Esophagus squamous epithelium (tissue), 5 donors: Measurements from ENCODE around the gene ANKS1B. TPM values are rescaled to one million over a fixed set of nuclear protein-coding genes. Genes with fewer than 3 reads are reported as not detected.

Source experiments
- DNase-seq: peaks from one replicate; lab custom pipeline; 2025; lab: John Stamatoyannopoulos, UW
- H3K27ac ChIP-seq, 4 donors: fragments of 200-600 bp; sonication (generic); one replicate each; pipeline ENCODE4 v1.5.1; 2016 to 2019; ENCODE audit warnings: mild to moderate bottlenecking in 1 of 4
- H3K27me3 ChIP-seq, 4 donors: fragments of 200-600 bp; sonication (generic); 1 replicate in 3 of 4; 2 replicates in 1 of 4; pipeline versions ENCODE4 v1.5.1 to v1.6.0; 2017 to 2021; ENCODE audit warnings: antibody characterized with exemption in 1 of 4
- H3K36me3 ChIP-seq, 3 donors: fragments of 200-600 bp; sonication (generic); one replicate each; pipeline ENCODE4 v1.5.1; 2016 to 2019
- H3K4me1 ChIP-seq, 3 donors: fragments of 200-600 bp; sonication (generic); one replicate each; pipeline ENCODE4 v1.5.1; 2017 to 2019
- H3K4me3 ChIP-seq, 4 donors: fragments of 200-600 bp; sonication (generic); 1 replicate in 3 of 4; 2 replicates in 1 of 4; pipeline ENCODE4 v1.5.1; 2016 to 2019; ENCODE audit warnings: mild to moderate bottlenecking in 2 of 4, moderate library complexity in 1 of 4
- H3K9me3 ChIP-seq, 3 donors: fragments of 200-600 bp; sonication (generic); one replicate each; pipeline ENCODE4 v1.5.1; 2016 to 2019
- POLR2A ChIP-seq, 4 donors: fragments of 450-650 bp; IDR thresholded peaks; one replicate each; pipeline ENCODE4 v1.6.1; 2017; ENCODE audit warnings: antibody characterized with exemption in 4 of 4, mild to moderate bottlenecking in 4 of 4, moderate library complexity in 3 of 4
- WGBS, 2 donors: methylation state at CpG; one replicate each; pipeline ENCODE4 v1.1.5; 2018; 5-methylcytosine and 5-hydroxymethylcytosine counted together
- intact Hi-C: fragments of 100-400 bp; cut with DNase I; formaldehyde crosslinking; loops from one replicate; pipeline ENCODE4 v1.15.0; 2022
- total RNA-seq, 4 donors: library from RNA; depleted of rRNA; stranded (reverse); fragments of >200 nt; gene quantifications; one replicate each; pipeline ENCODE4 v1.1.0, GENCODE V29; 2016
- TF ChIP-seq, protein P1 (sequence below), 6 experiments: fragments of 450-650 bp in 4 of 6; fragments of 200-600 bp in 2 of 6; sonication (generic) in 2 of 6; IDR thresholded peaks; one replicate each; pipeline ENCODE4 v1.5.1; 2016 to 2019; ENCODE audit warnings: antibody characterized with exemption in 6 of 6, mild to moderate bottlenecking in 4 of 6, moderate library complexity in 4 of 6
- donor health status: DM: yes; HTN: yes; CAD: no.

ANKS1B gene
- total RNA-seq, 4 donors from 2014 or later, result 1.6 to 15.8 (median 8.1) TPM

DNA sequence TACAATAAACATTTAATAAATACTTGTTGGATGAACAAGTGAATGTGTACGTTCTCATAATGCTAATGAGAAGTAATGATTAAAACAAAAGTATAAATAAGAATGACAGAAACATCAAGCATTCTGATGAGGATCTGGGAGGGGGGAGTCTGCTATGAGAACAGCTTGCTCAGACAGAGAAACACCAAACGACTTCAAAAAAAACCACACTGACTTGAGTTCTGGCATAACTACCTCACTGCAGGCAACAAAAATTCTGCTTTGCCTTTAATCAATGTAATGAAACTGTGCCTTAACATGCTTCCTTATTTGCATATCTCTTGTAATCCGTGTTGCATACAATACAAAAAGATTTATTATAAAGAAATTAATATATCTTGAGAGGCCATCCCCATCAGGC is 632.5 kb downstream of the ANKS1B start:
- Histone ChIP-seq H3K36me3 (no peaks in the 10 kb centered on the region), H3K4me3 (no peak overlapping the region), H3K27ac (no peak overlapping the region), H3K4me1 (no peaks in the 10 kb centered on the region), H3K9me3 (no peaks in the 10 kb centered on the region), H3K27me3 (no peaks in the 10 kb centered on the region)
- intact Hi-C loops, result no loop called here
- 10 to 27% methylated on average over 3 of the region's 3 CpGs for WGBS, 2 donors
- TF ChIP-seq, protein P1, sequence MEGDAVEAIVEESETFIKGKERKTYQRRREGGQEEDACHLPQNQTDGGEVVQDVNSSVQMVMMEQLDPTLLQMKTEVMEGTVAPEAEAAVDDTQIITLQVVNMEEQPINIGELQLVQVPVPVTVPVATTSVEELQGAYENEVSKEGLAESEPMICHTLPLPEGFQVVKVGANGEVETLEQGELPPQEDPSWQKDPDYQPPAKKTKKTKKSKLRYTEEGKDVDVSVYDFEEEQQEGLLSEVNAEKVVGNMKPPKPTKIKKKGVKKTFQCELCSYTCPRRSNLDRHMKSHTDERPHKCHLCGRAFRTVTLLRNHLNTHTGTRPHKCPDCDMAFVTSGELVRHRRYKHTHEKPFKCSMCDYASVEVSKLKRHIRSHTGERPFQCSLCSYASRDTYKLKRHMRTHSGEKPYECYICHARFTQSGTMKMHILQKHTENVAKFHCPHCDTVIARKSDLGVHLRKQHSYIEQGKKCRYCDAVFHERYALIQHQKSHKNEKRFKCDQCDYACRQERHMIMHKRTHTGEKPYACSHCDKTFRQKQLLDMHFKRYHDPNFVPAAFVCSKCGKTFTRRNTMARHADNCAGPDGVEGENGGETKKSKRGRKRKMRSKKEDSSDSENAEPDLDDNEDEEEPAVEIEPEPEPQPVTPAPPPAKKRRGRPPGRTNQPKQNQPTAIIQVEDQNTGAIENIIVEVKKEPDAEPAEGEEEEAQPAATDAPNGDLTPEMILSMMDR (IDR thresholded peaks at IDR 0.05), result no peak
- no peak for TF ChIP-seq POLR2A (IDR thresholded peaks at IDR 0.05)
- no peak for DNase-seq

DNA sequence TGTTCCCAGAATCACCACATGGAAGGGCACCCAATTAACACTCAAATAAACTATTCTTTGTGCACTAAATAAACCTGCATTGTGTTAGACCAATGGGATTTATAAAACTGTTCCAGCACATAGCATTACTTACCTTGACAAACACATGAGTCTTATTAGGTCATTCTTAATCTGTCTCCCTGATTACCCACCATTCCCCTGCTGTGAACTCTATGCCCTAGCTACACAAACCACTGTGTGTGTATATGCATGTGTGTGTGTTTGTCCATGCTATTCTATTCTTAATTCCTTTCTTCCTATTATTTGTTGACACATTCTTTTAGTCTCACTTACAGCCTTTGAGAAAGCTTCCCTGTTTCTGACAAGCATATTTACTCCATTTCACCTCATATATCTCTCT is 640.8 kb downstream of the ANKS1B start:
- no peak for TF ChIP-seq POLR2A (IDR thresholded peaks at IDR 0.05)
- TF ChIP-seq, protein P1 (IDR thresholded peaks at IDR 0.05), result no peak
- Histone ChIP-seq H3K36me3 (no peaks in the 10 kb centered on the region), H3K27me3 (no peaks in the 10 kb centered on the region), H3K9me3 (no peaks in the 10 kb centered on the region), H3K4me3 (no peak overlapping the region), H3K27ac (no peak overlapping the region), H3K4me1 (no peaks in the 10 kb centered on the region)
- DNase-seq, result no peak
- intact Hi-C loops, result no loop called here

DNA sequence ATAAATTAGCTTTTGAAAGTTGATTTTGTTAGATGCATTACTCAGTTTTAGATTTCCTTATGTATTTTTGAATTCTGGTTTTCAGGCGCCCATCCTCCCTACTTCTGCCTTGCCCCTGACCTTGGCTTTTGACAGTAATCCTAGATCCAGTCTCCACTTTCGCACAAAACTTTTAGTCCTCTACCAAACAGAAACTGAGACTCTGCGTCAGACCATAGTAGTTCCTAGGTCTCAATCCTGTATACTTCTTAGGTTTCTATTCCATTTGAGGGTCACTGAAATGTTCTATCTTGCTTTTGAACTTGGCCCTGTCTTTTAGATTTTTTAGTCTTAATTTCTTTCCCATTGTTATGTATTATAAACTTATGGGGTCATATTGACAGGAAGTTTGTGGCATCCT is 645.1 kb downstream of the ANKS1B start:
- H3K4me1 ChIP-seq, result no peaks in the 10 kb centered on the region
- no peaks in the 10 kb centered on the region for H3K9me3 ChIP-seq
- 93 to 94% methylated on average over 3 of the region's 3 CpGs for WGBS, 2 donors
- no peaks in the 10 kb centered on the region for H3K27me3 ChIP-seq
- no peak overlapping the region for H3K27ac ChIP-seq
- no peaks in the 10 kb centered on the region for H3K36me3 ChIP-seq
- no peak overlapping the region for H3K4me3 ChIP-seq
- DNase-seq, result no peak
- intact Hi-C loops, result no loop called here
- TF ChIP-seq POLR2A (IDR thresholded peaks at IDR 0.05), result no peak
- TF ChIP-seq, protein P1 (IDR thresholded peaks at IDR 0.05), result no peak

DNA sequence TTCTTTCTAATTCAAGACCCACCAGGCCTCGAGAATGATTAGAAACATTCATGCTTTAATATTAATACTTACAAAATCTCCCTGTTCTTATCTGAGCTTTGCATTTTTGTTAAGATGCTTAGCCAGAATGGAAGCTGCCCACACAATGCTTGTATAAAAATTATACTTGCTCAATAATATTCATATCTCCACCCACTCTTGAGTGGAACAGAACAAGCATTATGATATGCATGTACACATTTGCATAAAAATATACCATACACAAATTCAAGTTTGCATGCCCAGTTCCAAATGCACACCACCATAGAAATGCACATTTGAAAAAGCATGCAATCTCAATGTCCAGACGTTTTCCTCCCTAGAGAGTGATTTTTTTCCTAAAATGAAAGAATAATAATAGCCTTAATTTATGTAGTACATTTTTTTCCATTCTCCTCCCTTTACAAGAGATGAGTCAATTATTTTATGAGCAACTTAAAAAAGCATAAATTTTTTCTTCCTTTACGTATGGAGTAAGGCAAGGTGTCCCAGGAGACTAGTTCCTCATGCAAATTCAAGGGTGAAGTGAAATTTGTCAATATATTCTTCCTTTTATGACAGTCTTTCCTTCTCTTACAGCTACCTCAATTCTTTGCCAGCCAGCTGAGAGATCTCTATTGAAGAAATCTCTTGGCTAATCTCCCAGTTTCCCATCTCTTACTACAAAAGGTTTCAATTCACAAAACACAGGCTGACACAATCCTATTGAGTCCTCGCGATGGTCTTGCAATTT is 650.3 kb downstream of the ANKS1B start:
- Histone ChIP-seq H3K4me1 (no peaks in the 10 kb centered on the region), H3K9me3 (no peaks in the 10 kb centered on the region), H3K27ac (no peak overlapping the region), H3K4me3 (no peak overlapping the region), H3K36me3 (no peaks in the 10 kb centered on the region), H3K27me3 (no peaks in the 10 kb centered on the region)
- no peak for DNase-seq
- no peak for TF ChIP-seq POLR2A (IDR thresholded peaks at IDR 0.05)
- TF ChIP-seq, protein P1 (IDR thresholded peaks at IDR 0.05), result no peak
- intact Hi-C loops, result no loop called here
- 33 to 35% methylated on average over 5 of the region's 5 CpGs for WGBS, 2 donors

DNA sequence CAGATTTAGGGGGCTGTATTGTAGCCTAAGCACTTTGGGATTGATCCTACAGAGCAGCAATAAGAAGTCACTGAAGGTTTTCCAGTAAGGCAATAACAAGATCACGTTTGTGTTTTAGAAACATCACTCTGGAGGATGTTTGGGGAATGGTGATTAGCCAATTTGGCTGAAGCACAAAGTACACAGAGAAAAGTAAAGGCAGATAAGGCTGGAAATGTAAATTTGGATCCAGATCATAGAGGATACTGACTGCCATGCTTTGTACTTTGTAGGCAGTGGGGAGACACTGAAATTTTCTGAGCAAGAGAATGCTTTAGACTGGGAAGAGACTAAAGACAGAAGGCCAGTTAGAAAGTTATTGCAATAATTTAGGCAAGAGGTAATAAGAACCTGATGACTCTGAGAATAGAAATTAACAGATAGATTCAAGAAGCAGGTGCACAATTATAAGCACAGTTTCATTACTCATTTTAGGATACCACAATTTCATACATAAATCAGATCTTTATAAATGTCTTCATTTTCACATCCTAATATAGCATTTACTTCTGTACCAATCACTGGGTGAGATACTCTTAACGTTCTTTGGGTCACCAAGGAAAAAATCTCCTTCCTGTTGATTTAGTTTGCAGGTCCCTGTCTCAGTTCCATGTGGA is 651.7 kb downstream of the ANKS1B start:
- H3K4me3 ChIP-seq, result no peak overlapping the region
- TF ChIP-seq, protein P1 (IDR thresholded peaks at IDR 0.05), result no peak
- TF ChIP-seq POLR2A (IDR thresholded peaks at IDR 0.05), result no peak
- intact Hi-C loops, result no loop called here
- WGBS, 2 donors, result 24 to 28% methylated on average over 2 of the region's 2 CpGs
- no peaks in the 10 kb centered on the region for H3K27me3 ChIP-seq
- H3K36me3 ChIP-seq, result no peaks in the 10 kb centered on the region
- no peak for DNase-seq
- H3K4me1 ChIP-seq, result no peaks in the 10 kb centered on the region
- no peak overlapping the region for H3K27ac ChIP-seq
- H3K9me3 ChIP-seq, result no peaks in the 10 kb centered on the region
